Muscle of arm (tissue), 12 donors: ENCODE results near the gene CCDC186. TPM values are rescaled to one million over a fixed set of nuclear protein-coding genes. Genes with fewer than 3 reads are reported as not detected.

ENCODE experiments used
- DNase-seq: peaks from one replicate; pipeline ENCODE4 v3.0.0-alpha.2; 2013
- polyA plus RNA-seq, 12 donors: library from polyadenylated mRNA; unstranded; fragments of 120-200 nt; gene quantifications; one replicate each; pipeline ENCODE4 v1.2.1, GENCODE V29; 2013; ENCODE audit not compliant: insufficient read length in 12 of 12

CCDC186 gene
- polyA plus RNA-seq, 12 donors, result 10.6 to 37.4 (median 16.1) TPM; not detected in 1

DNA sequence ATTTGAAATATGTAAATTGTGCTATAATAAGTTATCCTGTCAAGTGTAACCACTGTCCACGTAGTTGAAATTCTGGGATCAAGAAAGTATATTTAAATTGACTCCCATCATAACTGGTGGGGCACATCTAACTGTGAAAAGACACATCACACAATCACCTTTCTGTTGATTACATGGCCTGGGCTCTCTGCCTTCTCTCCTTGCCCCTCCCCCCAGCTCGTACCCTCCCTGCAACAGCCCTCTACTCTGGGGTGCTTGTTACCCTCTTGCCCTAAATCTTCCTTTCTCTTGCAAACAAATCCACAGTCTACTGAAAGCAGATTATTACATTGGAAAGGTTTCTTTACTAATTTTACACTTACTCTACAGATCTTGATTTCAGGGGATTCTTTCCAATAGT is 56.3 kb downstream of the CCDC186 start:
- DNase-seq, result no peak

DNA sequence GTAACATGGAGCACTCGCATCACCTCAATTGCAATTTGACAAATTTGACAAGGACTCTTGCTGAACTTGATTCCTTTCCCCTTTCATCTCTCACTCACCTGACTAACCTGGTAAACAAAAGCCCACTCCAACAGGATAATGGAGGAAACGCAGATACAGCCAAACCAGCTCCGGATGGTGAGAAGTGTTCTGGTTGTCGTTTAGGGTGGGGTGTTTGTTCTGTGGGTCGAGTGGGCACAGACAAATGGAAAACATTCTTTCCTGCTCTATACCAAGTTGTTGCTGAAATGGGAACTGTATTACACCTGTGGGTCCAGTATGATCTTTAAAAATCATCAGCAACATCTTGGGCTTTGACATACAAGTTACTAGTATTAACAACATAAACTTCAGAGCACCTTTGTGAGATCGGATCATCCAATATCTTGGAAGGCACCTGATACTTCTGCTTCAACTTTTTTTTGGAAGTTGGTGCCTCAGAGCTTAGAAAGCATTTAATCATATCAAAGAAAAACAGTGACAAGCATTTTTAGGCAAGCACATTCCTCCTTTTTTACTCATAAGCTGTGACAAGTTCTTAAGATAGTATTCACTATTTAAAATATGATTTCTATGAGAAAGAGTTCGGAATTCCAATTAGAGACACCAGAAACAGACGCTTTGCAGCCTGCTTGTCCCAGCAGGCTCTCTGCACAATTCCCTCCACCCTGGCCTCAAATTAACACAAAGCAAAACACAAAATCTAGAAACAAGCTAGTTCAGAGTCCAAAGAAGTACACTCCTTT is 58.1 kb downstream of the CCDC186 start:
- DNase-seq, result no peak

GRCh38 chr10:114110174-114110972 is 63.6 kb downstream of the CCDC186 start:
- no peak for DNase-seq

- DNase-seq, result peak; percentile 61
Measured at GRCh38 chr10:114103284-114103683, 70.7 kb downstream of the CCDC186 start.

- DNase-seq, result no peak
Measured at GRCh38 chr10:114102256-114102655, 71.7 kb downstream of the CCDC186 start.

- DNase-seq, result peak; percentile 62
Measured at GRCh38 chr10:114100848-114101741, 72.9 kb downstream of the CCDC186 start.

- no peak for DNase-seq
Measured at GRCh38 chr10:114096864-114097263, 77.1 kb downstream of the CCDC186 start.

GRCh38 chr10:114095559-114096337 is 78.3 kb downstream of the CCDC186 start:
- DNase-seq, result peak; percentile 30

DNA sequence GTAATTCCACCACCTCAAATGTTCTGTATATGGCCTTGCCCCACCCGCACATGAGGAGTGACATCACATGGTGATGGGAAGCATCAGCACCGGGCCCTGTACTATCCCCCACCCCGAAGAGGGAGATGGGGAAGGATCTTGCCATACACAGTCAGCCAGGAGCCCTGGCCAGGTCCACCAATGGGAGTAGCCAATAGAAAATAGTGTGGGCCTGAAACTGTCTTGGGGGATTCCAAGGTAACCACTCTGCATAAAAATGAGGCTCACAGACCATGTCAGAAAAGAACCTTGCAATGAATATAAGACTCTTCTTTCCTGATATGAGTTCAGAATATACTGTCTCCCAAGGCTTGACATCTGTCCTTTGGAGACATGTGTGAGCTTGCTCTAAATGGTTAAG is 79.2 kb downstream of the CCDC186 start:
- no peak for DNase-seq

- no peak for DNase-seq
Measured at GRCh38 chr10:114087655-114088054, 86.3 kb downstream of the CCDC186 start.

DNA sequence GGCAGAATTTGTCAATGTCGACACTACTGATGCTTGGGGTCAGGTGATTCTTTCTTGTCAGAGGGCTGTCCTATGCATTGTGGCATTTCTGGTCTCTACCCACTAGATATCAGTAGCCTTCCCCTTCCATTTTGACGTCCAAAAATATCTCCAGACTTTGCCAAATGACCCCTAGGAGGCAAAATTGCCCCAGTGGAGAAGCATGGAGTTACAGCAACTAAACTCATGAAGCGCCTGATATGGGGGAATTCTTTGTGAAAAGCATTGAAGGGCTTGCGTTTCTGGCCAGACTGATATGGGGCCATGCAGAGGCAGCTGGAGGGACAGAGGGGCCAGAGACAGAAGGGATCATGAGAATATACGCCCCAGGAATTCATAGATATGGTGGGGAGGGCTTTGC is 86.7 kb downstream of the CCDC186 start:
- no peak for DNase-seq

DNA sequence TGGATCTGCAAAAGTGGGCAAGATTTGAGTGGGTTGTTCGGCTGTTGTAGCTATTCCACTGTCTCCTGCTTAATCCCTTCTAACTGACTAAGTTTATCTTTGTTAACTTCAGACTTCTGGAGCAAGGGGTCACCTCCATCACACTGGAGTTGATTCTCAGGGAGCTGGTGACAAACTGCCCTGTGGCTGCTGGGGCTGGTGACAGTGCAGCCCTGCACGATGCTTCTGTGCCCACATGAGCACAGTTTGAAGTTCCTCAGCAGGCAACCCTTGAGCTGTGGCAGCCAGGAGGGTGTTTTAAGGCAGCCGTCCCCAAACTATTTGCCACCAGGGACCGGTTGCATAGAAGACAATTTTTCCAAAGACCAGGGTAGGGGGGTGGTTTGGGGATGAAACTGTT is 89.8 kb downstream of the CCDC186 start:
- no peak for DNase-seq

- DNase-seq, result no peak
Measured at GRCh38 chr10:114083040-114083439, 91.0 kb downstream of the CCDC186 start.

DNA sequence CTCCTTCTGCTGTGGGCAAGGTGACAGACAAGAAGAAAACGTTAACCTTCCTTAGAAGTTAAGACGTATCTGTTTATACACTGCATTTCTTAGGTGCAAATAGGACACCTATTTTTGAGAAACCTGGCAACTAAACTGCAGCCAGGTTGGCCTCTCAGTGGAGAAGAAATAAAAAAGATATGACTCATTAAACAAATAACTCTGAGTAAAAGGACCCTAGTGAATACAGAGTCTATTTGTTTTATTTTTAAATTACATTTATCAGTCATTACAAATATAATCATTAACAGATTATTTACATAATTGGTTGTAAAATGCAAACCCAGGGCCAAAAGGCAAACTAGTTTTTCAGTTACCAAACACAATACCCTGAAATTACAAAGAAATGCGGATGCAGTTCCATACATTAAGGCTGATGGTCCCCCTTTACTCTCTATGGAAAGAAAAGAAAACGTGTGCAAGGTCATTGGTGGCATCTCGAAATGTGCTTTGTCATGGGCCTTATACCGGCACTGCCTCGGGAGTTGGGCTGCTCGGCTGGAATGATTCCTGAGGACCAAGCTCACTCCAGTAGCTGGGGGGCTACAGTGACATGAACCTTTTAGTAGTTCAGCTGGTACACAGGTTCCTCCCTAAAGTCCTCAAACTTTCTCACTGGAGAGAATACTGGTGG is 92.0 kb downstream of the CCDC186 start:
- DNase-seq, result no peak

DNA sequence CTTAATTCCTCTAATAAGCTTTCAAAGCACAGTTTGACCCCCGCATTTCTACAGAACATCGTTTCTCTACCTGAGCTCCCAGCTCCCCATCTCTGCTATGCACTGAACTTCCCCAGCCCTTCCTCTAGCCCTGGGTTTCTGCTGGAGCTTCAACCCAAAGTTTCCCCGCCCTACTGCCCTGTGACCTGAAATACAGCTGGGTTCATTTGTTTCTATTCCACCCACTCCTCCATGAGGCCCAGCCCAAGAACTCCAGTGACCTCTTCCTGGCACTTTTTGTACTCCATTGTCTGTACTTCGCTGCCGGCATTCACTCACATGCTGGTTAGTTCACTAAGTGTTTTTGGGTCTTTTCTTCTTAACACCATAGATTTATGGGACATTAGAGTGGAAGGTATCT is 94.6 kb downstream of the CCDC186 start:
- no peak for DNase-seq

DNA sequence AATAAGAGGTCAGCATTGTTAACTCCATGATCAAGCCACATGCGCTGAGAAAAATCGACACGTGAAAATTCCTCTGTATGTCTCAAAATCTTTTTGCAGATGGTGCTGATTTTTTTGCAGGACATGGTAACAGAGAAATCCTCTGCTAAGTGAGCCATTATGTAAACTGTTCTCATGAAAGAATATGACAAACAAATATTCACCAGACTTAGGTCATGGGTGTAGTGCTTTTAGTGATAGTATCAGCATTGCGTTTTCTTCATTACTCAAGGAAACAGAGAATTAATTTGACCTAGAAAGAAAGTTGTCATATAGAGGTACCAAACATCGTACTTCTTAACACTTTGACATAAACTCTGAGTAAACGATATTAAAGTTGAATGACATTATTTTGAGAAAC is 95.7 kb downstream of the CCDC186 start:
- DNase-seq, result no peak

GRCh38 chr10:114077815-114078219 is 96.2 kb downstream of the CCDC186 start:
- no peak for DNase-seq

DNA sequence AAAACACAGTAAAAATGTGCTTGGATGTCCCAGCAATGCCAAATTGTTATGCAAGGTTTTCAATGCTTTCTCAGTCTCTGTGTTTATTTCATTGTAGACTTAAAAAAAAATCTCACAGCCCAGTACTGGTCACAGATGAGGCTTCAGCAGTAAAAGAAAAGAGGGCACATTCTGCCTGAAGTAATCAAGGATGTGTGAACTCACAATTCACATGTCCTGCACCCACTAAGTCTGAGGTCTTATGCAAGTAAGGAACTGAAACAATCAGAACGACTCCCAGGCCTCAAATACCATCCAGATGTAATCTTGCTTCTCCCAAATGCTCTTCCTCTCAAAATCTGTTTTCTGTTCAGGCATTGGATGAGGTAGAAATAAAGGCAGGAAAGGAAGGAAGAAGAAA is 96.7 kb downstream of the CCDC186 start:
- DNase-seq, result no peak

GRCh38 chr10:114075093-114075492 is 98.9 kb downstream of the CCDC186 start:
- no peak for DNase-seq

GRCh38 chr10:114073395-114074186 is 100.4 kb downstream of the CCDC186 start:
- DNase-seq, result no peak
